ENCODE data around the gene PRLH.

PRLH gene

GRCh38 chr2:237540223-237540775, 26.1 kb upstream of the PRLH start:
- no peak for DNase-seq

DNA sequence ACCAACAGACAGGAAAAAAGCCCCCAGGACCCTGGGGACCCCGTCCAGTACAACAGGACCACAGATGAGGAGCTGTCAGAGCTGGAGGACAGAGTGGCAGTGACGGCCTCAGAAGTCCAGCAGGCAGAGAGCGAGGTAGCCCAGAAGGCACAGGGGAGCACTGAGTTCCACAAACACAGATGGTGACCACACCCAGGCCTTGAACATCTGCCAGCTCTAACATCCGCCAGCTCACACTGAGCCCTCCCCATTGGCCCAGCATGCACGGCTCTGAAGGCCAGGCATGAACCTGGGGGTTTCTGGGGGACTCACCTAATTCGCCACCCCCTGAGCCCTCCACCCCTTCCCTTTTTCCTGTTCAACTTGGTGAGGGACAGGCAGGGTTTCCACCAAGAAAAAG, 25.6 kb upstream of the PRLH start:
- no peak for DNase-seq

- DNase-seq: no peak
Measured at GRCh38 chr2:237541243-237541642, 25.1 kb upstream of the PRLH start.

DNA sequence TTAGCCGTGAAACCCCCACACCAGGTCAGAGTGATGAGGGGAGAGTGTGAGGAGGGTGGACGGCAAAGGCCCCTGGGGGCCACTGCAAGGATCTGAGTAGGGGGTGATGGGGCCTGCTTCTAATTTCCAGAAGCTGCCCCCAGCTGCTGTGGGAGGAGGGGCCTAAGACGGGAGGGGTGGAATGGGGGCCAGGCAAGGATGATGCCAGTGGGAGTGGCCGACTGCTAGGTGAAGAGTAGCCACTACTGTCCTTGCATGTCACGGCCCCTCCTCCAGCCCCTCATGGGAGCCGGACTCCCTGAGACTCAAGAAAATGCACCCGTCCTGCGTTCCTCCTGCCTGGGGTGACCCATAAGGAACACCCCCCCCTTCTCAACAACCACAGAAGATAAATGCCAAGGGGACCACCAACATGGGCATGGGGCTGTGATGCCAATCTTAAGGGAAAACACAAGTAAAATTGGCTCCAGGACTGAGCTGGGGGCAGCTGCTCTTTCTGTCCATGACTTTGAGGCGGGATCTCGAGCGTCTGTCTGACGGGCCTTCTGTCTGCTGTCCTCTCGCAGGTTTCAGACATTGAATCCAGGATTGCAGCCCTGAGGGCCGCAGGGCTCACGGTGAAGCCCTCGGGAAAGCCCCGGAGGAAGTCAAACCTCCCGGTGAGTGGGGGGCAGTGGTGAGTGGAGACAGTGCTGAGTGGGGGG, 24.2 kb upstream of the PRLH start:
- DNase-seq: no peak

GRCh38 chr2:237546040-237546875, 20.1 kb upstream of the PRLH start:
- no peak for DNase-seq

GRCh38 chr2:237546876-237547395, 19.4 kb upstream of the PRLH start:
- no peak for DNase-seq

DNA sequence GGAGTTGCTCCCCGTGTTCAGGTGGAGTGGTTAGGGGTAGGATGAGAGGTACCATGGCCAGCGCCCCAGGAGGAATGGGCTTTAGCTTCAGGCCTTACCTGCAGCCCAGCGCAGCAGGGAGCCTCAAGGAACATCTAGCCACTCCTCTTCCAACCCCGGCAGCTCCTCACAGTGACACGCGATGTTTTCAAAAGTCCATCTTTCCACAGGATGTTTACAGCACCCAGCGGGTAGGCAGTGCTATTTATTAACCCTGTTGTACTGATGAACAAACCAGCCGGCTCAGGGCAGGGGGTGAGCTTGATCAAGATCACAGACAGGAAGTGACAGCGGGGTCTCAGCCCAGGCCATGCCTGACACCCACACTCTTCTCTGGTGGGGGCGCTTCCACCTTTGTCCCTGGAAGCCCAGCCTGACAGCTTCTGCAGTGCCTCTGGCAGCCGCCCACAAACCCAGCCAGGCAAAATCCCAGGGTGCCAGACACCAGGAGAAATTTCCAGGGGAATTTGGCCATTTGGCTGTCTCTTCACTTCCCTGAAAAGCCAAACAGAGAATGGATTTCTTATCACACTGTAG, 18.4 kb upstream of the PRLH start:
- no peak for DNase-seq

- DNase-seq: no peak
Measured at GRCh38 chr2:237549216-237549615, 17.2 kb upstream of the PRLH start.

- DNase-seq: no peak
Measured at GRCh38 chr2:237549643-237550415, 16.5 kb upstream of the PRLH start.

DNA sequence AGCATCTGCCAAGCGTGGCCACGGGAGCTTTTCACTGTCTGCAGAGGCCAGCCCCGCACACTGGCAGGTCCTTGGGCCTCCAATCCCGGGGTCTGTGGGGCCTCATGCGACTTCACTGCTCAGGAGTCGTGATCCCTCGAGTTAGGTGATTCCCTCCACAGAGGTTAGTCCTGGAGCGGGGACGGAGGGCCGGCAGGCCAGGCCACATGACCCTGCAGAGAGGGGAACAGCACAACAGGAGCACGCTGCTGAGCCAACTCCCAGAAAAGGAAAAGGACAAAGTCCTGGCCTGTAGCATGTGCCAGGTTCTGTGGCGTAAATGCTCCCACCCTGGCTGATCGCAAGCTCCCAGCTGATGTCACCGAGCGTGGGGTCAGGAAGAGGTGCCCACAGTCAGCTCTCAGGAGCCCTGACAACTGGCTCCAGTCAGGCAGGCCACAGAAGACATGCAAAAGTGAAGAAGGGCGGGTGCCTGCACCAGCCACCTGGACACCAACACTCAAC, 15.3 kb upstream of the PRLH start:
- no peak for DNase-seq

DNA sequence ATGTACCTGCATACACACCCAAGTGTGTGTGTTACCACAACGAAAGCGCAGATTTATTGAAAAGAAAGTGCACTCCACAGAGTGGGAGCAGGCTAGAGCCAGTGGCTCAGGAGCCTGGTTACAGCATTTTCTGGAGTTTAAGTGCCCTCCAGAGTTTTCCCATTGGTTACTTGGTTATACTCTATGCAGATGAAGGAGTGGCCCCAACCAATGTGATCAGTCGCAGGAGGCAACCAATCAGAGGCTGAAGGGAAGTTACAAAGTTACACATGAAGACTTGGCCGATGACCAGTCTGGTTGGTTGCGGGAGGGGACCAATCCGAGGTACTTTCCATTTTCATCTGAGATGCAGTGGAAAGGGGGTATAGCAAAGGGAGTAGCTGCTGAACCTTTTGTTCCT, 13.5 kb upstream of the PRLH start:
- DNase-seq: no peak

GRCh38 chr2:237553948-237554347, 12.4 kb upstream of the PRLH start:
- DNase-seq: no peak

DNA sequence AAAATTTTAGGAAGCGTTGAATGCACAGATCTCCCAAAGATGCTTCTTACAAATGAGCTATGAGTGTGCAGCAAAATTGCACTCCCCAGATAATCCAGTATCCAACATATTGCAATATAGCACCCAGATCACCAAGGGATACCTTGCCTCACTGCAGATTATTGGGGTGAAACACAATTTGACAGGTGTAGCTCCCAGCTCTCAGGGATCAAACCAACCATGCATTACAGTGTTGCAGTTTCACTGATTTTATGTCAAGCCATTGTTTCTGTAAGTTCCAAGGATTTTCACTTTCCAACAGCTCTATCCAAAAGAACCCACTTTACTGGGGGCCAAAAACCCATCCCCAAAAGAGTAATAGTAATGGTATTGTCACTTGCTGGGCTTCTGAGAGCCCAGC, 10.8 kb upstream of the PRLH start:
- no peak for DNase-seq

- DNase-seq: peak in 1 of 2 donors; percentile 4
Measured at GRCh38 chr2:237556773-237557632, 9.4 kb upstream of the PRLH start.

- no peak for DNase-seq
Measured at GRCh38 chr2:237557633-237558015, 8.8 kb upstream of the PRLH start.

DNA sequence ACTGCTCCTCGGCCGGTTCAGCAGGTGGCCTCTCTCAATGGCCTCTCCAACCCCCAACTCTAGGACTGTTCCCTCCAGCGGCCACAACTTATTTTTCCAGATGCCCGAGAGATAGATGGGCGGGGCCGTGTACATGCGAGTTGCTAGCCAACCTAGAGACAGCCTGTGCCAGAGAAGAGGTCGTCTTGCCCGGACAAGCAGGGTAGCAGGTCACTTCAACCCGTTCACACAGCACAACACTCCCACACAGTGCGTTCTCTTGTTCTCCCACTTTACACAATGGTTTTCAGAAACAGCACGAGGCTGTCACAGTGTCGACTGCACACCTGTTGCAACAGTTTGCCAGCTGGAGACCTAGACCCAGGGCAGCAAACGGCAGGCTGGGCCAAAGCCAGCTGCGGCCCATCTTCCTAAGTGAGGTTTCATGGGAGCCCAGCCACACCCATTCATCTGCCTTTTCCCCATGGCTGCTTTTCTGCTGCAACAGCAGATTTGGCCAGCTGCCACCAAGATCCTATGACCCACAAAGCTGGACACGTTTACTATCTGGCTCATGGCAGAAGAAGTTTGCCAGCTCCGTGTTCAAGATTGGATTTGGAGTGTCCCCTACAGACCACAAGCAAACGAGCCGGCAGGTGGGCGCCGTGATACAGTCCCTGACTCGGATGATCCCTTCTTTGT, 7.3 kb upstream of the PRLH start:
- DNase-seq: no peak

DNA sequence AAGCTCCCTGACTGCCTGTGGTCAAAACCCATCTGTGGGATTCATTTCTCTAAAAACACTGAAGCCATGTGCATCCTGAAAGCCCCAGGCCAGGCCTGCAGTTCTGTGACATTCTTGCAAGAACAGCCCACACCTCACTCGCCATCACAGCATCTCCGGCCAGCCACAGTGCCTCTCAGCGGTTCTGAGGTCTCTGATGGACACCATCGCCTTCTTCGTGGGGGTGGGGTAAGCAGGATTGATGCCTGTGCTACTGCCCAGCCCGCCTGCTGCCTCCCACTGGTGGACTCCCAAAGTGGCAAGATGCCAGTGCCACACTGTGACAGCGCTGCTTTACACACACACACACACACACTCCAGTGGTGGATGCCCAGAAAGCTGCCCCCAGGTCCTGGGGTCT, 5.2 kb upstream of the PRLH start:
- DNase-seq: no peak

DNA sequence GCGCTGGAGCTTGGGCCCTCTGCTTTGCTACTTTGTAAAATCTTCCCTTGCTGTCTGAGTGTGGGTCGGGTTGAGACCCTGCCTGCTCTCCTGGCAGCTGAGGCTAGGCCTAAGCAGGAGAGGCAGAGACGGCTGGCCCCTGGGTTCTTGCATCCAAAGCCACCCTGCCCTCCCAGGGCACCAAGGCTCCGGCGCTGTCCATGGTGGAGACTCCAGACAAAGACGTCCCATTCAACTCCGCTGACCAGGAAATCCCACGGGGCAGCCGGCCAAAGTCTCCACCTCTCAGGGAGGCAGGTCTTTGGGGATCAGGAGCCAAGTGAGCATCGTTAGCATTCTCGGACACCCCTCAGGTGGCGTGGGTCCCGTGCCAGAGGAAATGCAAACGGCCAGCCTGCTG, 2.6 kb upstream of the PRLH start:
- no peak for DNase-seq

GRCh38 chr2:237564526-237565131, 1.7 kb upstream of the PRLH start:
- no peak for DNase-seq

DNA sequence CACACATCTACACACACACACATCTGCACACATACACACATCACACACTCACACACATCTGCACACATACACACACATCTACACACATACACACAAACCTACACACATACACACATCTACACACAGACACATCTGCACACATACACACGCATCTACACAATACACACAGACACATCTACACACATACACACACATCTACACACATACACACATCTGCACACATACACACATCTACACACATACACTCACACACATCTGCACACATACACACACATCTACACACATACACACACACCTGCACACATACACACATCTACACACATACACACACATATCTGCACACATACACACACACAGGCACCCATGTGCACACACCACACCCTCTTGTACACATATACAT, 400 bp upstream of the PRLH start:
- no peak for DNase-seq
